Measurements from ENCODE around the gene KRT6A. TPM values are rescaled to one million over a fixed set of nuclear protein-coding genes. Genes with fewer than 3 reads are reported as not detected.
A peak's percentile ranks its signal among the peaks of the same experiment; 100 is the strongest.

Gene KRT6A
- total RNA-seq, 4 donors from 2014 or later: 1.7 to 2.3 TPM; not detected in 2

GRCh38 chr12:52529417-52529816, 36.4 kb upstream of the KRT6A start:
- DNase-seq: peak in 1 of 3 donors; percentile 17
- Histone ChIP-seq H3K9me3 (no peaks in the 10 kb centered on the region), H3K4me3 (no peak overlapping the region), H3K27ac (no peak overlapping the region), H3K36me3 (no peaks in the 10 kb centered on the region), H3K4me1 (no peaks in the 10 kb centered on the region), H3K27me3 (no peaks in the 10 kb centered on the region)
- no peak for TF ChIP-seq CTCF (IDR thresholded peaks at IDR 0.05)
- TF ChIP-seq POLR2A (IDR thresholded peaks at IDR 0.05): no peak

- Histone ChIP-seq H3K4me3 (no peak overlapping the region), H3K4me1 (no peaks in the 10 kb centered on the region), H3K36me3 (no peaks in the 10 kb centered on the region), H3K27ac (no peak overlapping the region), H3K9me3 (no peaks in the 10 kb centered on the region), H3K27me3 (no peaks in the 10 kb centered on the region)
- TF ChIP-seq POLR2A (IDR thresholded peaks at IDR 0.05): no peak
- no peak for TF ChIP-seq CTCF (IDR thresholded peaks at IDR 0.05)
- peak in 1 of 3 donors; percentile 37 for DNase-seq
Measured at GRCh38 chr12:52528641-52529143, 35.6 kb upstream of the KRT6A start.

- peak in 1 of 3 donors; percentile 19 for DNase-seq
- no peak for TF ChIP-seq POLR2A (IDR thresholded peaks at IDR 0.05)
- TF ChIP-seq CTCF (IDR thresholded peaks at IDR 0.05): no peak
- H3K4me3 ChIP-seq: no peak overlapping the region
- no peaks in the 10 kb centered on the region for H3K36me3 ChIP-seq
- no peak overlapping the region for H3K27ac ChIP-seq
- H3K27me3 ChIP-seq: no peaks in the 10 kb centered on the region
- no peaks in the 10 kb centered on the region for H3K4me1 ChIP-seq
- H3K9me3 ChIP-seq: no peaks in the 10 kb centered on the region
Measured at GRCh38 chr12:52527121-52527800, 34.2 kb upstream of the KRT6A start.

- H3K9me3 ChIP-seq: no peaks in the 10 kb centered on the region
- H3K27ac ChIP-seq: no peak overlapping the region
- H3K4me1 ChIP-seq: no peaks in the 10 kb centered on the region
- H3K4me3 ChIP-seq: no peak overlapping the region
- TF ChIP-seq CTCF (IDR thresholded peaks at IDR 0.05) (no peak), POLR2A (IDR thresholded peaks at IDR 0.05) (no peak)
- H3K36me3 ChIP-seq: no peaks in the 10 kb centered on the region
- H3K27me3 ChIP-seq: no peaks in the 10 kb centered on the region
- peak in 1 of 3 donors; percentile 27 for DNase-seq
Measured at GRCh38 chr12:52526511-52526951, 33.5 kb upstream of the KRT6A start.

GRCh38 chr12:52525661-52526499, 32.8 kb upstream of the KRT6A start:
- TF ChIP-seq POLR2A (IDR thresholded peaks at IDR 0.05) (no peak), CTCF (IDR thresholded peaks at IDR 0.05) (no peak)
- no peaks in the 10 kb centered on the region for H3K4me1 ChIP-seq
- no peaks in the 10 kb centered on the region for H3K9me3 ChIP-seq
- no peak overlapping the region for H3K4me3 ChIP-seq
- H3K36me3 ChIP-seq: no peaks in the 10 kb centered on the region
- no peaks in the 10 kb centered on the region for H3K27me3 ChIP-seq
- no peak overlapping the region for H3K27ac ChIP-seq
- peak; percentile 4 to 42 (median 12) for DNase-seq

All from Peyer's patch (tissue), 4 donors.